NCI-H82 treated with DMSO at 0.1 percent for 48 hours (cell line): ENCODE measurements around the gene SPDEF.

Experiments used
- DNase-seq: peaks from one replicate; lab custom pipeline; 2025; ENCODE audit not compliant: unreplicated experiment; lab: John Stamatoyannopoulos, UW

Gene SPDEF

DNA sequence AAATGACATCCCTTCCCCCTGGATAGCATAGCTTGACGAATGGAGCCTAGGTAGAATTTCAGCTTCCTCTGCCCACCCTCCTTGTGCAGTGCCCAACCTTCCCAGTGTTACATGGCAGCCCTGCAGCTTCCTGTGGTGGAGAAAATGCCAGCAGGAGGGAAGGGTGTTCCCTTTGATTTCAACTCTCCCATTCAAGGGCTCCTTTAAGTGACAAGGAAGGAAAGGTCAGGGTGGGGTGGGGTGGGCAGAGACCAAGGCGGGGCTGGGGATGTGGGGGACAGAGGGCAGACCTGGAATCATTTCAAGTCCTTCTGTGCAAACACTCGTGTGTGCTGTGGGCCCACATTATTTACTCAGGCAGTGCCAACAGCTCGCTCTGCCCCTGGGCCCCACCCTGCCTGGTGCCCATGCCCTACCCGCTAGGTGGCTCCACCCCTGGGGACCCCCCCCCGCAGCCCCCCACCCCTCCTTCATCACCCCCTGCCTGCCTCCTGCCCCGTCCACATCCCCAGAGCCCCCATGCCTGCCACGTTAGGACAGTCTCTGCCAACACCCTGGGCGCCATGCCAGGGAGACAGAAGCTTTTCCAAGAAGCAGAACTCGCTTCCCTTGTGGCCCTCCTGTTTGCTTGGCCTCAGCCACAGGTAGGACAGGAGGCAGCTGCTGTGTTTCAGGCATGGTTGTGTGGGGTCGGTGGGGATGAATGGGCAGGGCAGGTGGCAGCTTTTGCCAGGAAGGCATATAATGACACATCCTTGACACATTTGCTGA is 9.4 kb downstream of the SPDEF start:
- no peak for DNase-seq

DNA sequence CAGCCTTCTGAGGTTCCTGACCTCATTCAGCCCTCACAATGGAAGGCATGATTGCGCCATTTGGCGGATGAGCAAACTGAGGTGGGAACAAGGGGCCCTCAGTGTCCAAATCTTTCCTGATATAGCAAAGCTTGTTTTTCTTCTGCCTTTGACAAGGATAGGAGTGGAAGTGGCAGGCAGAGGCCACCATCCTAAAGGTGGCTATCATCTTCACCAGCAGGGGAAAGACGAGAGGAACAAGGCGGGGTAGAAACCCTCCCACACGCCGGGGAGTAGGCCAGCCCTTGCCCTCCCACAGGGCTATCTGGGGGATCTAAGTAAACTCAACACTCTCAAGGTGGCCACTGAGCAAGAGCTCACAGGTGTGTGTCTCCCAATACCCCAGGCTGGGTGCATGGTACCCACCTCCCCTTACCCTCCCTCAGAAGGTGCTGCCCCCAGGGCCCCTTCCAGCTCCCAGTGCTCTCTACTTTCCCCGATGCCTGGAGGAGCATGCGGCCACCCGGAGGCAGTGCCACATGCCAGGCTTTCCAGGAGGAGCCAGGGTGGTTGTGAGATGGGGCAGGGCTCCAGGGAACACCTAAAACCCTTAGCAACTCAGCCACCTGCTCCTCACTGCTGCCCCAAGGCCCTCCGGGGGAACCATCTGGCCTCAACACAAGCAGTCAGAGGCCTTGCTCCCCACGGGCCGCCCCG is 11.2 kb downstream of the SPDEF start:
- DNase-seq = peak; percentile 30

DNA sequence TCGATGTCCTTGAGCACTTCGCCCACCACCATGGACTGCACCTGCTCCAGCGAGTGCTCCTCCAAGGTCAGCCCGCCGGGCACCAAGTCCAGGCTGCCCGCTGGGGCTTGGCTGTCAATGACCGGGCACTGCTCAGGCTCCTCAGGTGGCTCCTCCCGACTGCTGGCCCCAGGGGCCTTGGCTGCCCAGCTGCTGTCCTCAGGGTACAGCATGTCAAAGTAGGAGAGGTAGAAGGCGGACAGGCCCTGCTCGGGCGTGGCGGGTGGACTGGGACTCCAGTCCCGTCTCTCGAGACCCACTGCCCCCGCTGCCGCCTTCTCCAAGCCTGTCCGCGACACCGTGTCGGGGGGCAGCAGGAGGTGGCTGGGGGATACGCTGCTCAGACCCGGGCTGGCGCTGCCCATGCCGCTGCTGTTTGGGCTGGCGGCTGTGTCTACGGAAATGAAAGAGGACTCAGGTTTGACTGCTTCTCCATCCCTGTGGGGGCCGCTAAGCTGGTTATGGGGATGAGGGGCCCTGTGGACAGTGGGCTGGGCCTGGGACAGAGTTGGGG is 12.0 kb downstream of the SPDEF start:
- DNase-seq = no peak

DNA sequence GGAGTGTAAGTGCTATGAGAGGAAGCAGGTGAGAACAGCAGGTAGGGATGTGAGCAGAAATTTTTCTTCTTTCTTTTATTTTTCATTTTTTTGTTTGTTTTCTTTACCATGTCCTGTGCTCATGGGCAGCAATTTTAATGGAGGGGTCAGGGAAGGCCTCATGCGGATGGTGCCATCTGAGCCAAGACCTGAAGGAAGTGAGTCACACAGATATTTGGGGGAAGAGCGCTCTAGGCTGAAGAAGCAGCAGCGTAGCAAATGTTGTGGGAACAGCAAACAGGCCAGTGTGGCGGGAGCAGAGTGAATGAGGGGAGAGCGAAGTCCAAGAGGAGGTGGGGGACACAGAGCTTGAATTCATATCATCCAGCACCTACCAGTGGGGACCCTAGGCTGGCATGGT is 12.7 kb downstream of the SPDEF start:
- DNase-seq = no peak

DNA sequence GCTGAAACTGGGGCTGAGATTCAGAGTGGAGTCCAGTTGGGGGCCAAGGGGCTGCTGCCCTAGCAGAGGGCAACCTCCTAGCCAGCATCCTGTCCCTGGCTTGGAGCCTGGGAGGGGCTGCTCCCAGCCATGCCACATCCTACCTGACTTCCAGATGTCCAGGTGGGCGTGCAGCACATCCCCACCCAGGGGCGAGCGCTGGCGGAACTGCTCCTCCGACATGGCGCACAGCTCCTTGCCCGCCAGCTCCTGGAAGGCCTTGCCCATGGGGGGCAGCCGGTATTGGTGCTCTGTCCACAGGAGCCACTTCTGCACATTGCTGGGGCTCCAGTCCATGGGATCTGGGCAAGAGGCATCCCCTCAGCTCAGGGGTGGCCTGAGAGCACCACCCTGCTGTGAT is 15.3 kb downstream of the SPDEF start:
- no peak for DNase-seq

DNA sequence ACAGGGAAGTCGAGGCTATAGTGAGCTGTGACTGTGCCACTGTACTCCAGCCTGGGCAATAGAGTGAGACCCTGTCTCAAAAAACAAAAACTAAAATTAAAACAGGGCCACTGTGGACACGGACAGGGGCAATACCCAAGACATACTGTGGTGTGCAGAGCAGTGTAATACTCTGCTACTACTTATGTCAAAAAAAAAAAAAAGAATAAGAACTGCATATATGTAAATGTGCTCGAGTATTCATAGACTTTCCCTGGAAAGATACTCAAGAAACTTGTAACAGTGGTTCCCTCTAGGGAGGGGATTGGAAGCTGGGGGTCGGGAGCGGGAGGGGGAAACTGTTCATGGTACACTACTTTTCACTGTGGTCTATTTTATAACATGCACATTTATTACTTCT is 15.9 kb downstream of the SPDEF start:
- DNase-seq = no peak

DNA sequence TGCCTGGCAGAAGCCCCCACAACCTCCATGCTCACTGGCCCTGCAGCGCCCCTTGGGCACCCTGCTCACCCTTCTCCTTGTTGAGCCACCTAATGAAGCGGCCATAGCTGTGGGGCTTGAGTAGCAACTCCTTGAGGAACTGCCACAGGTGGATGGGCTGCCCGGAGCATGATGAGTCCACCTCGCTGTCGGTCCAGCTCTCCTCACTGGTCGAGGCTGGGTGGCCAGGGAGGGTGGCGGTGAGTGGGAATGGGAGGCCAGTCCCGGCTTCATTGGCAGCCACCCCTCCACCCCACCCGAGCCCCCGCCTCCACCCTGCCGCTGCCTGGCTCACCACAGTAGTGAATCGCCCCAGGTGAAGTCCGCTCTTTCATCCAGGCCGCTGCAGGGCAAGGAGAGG is 16.9 kb downstream of the SPDEF start:
- DNase-seq = no peak

DNA sequence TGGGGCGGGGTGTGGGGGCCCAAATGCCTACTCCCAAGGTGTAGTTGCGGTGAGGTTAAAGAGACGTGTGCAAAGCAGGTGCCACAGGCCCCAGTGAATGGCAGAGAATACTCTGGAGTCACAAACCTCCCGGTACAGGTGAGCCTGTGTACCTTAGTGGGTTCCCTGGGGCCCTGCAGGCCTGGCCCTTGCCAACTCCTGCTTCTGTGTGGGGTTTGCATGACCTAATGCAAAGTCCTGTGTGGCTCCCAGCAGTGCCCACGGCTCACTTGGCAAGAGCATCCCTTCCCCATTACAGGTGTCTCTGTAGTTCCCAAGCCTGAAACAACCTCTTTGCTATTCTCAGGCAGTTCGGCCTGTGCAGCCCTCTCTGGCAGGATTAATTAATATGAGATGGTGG is 17.5 kb downstream of the SPDEF start:
- DNase-seq = no peak

DNA sequence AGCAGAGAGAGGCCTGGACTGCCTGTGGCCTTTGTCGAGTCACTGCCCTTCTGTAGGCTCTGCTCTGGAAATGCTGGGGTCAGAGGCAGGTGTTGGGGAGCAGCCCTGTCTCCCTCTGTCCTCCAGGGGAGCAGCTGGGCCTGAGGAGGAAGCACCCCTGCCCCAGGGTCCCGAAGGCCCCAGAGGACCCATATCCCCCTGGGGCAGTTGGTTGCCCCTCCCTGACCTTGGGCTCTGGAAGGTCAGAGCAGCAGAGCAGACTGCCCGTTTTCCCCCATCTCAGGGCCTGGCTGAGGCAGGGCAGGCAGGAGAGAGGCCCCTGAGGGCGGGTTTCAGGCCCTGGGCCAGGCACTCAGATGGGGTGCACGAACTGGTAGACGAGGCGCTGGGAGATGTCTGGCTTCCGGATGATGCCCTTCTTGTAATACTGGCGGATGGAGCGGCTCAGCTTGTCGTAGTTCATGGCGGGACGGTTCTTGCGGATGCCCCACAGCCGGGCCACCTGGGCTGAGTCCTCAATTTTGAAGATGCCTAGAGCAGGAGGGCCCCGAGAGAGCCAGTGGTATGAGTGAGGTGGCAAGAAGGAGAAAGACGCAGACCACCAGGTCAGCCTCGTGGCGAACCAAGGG is 18.1 kb downstream of the SPDEF start:
- DNase-seq = no peak

DNA sequence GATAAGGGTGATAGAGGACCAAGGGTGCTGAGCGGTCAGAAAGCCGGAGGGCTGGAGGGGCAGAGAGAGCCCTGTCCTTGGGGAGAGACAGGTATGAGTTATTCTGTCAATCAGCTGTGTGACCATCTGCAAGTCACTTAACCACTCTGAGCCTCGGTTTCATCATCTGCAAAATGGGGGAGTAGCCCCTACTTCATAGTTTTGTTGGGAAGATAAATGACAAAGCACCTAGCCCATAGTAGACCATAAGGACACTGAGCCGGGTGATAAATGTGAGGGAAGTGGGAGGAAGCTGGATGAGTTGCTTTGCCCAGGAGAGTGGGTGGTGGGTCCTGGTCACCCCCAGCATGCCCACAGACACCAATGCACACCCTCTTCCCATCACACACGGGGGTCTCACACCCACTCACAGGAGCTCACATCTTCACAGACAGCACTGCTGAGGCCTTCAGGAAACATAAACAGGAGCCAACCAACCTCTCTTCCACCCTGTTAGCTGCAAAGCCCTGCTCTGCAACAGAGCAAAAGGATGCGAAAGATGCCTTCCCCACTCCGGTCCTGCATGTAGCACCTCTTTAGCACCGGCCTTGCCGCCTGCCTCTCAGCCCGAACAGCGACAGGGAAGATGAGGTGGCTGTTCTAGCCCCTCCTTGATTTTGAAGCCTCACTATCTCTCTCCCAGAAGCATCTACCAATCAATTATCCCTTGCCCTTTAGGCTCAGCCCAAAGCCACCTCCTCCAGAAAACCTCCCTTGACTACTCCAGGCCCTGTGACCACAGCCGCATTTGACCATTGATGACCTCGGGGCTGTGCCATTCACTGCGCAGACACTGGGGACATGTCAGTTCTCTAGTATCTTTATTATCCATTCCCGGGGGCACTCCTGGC is 18.9 kb downstream of the SPDEF start:
- DNase-seq = no peak

DNA sequence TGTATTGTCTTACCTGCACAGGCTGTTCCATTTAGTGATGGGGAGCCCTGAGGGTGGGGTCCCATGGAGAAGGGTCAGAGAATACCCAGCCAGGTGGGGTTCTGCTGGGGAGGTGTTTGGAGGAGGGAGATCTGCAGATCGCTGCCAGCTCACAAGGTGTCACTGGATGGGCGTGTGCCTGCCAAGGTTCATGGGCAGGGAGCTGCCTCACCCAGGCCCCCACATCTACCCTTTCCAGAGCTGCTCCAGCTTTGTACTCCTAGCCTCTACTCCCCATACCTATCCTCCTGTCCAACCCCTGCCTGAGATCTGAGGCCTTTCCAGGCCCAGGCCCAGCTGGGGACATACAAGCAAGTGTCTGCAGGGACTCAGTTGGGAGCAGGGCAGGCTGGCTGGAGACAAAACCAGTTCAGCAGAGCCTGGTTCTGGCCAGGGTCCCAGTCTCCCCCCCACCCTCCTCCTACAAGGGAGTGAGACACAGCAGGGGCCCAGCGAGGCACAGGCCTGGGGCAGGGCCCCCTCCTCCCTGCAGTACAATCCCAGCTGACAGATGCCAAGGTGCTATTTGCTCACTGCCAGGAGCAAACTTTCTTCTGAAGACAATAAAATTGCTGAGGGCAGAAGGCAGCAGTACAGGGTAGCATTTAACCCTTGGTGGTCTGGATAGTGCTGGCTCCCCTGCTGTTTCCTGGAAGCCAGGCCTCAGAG is 19.7 kb downstream of the SPDEF start:
- no peak for DNase-seq

DNA sequence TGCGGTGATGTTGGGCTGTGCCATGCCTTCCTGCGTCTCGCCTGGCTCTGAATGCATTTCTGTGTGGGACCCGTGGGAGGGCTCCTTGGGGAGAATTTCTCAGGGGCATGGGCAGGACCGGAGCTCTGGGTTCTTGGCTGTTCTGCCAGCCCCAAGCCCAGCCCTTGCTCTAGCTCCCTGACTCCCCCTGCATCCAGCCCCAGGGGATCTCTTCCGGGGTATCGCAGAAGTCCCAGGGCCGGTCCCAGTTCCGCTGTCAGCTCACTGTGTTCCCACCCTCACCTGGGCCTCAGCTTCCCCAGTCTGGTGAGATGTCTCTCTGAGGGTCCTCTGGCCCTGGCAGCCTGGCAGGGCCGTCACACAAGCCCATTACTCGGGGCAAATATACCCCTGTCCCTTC is 20.5 kb downstream of the SPDEF start:
- DNase-seq = no peak

DNA sequence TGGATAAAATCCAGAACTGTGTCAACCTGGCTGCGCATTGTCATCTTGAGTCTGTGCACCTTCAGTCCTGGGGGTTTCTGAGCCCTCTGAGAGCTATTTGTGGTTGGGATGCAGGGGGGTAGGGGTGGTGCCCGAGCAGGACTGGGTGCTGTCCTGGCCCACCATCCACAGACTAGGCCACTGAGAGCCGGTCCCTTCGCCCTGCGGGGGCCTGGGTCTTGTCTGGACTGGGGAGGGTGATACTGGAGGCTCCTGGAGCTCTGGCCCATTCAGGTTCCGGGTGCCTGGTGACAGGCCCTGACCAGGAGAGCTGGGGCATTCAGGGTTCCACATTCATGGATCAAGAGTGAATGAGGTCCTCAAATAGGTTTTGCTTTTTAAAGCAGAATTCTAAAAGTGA is 20.9 kb downstream of the SPDEF start:
- no peak for DNase-seq

DNA sequence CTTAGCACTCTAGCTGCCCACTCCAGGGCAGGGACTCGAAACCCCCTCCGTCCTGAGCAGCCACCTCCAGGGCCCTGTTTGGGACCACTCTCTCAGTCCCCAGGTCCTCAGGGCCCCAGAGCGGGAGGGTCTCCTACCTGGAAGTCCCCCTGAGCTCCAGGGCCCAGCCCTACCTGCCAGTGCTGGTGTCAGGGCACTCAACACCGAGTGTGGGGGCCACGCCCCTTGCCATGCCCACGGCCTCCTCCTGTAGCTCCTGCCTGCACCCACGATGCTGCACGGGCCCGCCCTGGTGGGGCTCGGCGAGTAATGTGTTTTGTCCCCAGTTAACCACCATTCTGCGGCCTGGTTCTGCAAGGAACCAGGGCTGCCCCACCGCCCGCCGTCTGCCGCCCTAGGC is 21.5 kb downstream of the SPDEF start:
- no peak for DNase-seq

DNA sequence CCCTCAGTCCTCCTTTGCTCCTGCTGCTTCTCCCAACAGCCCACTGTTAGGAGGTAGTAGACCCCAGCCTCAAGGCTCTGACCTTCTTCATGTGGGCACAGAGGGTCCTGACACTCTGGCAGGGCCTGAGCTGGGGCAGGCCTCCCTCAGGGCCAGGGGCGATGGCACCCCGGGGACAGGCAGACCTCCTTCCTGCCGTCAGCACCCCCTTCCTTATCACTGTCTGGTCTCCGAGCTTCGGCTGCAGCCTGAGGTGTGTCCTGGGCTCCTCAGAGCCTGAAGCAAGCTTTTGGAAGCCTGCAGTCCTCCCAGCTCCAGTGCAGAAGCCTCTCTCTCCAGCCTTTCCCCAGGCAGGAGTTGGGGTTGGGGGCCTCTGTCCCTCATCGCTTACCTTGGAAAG is 22.0 kb downstream of the SPDEF start:
- no peak for DNase-seq

DNA sequence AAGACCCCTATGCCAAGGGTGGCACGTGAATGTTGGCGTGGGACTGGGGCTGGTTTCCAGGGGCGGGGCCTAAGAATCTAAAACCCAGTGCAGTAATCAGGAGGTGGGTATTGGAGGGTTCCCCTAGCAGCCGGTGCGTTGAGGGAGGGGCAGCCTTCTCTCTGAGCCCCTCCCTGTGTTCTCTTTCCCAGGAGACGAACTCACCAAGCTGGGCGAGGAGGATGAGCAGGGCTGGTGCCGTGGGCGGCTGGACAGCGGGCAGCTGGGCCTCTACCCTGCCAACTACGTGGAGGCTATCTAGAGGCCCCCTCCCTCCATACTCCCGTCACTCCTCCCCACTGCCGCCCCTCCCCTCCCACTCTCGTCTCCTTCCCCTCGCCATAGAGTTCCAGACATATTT is 23.9 kb downstream of the SPDEF start:
- DNase-seq = no peak

DNA sequence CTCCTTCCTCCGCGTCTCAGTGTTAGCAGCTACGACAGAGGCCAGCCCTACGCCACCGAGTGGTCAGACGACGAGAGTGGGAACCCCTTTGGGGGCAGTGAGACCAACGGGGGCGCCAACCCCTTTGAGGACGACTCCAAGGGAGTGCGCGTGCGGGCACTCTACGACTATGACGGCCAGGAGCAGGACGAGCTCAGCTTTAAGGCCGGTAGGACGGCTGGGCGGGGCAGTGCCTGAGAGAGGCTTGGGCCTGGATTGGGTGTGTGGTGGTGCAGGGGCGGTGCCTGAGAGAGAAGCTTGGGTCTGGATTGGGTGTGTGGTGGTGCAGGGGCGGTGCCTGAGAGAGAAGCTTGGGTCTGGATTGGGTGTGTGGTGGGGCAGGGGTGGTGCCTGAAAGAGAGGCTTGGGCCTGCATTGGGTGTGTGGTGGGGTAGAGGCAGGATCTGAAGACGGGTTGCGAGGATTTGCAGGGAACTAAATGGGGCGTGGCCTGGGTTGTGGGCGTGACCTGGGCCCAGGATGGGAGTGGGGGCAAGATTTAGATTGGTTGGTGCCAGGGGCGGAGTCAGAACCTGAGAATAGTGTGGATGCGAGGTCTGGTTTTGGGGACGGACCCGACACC is 24.4 kb downstream of the SPDEF start:
- no peak for DNase-seq

DNA sequence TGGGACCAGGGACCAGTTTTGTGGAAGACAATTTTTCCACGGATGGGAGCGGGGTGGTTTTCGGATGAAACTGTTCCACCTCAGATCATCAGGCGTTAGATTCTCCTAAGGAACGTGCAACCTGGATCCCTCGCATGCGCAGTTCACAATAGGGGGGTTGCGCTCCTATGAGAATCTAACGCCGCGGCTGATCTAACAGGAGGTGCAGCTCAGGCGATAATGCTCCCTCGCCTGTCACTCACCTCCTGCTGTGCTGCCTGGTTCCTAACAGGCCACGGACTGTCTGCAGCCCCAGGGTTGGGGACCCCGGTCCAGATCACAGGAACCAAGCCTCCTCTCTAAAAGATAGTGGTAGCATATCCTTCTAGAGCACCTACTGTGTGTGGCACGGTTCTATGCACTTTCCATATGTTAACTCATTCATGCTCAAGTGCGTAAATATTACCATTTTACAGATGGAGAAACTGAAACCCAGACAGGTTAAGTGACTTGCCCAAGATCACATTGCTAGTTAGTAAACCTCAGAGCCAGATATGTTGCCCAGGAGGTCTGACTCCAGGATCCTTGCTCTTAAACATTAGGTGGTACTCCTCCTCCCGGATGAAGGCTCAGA is 25.3 kb downstream of the SPDEF start:
- no peak for DNase-seq

DNA sequence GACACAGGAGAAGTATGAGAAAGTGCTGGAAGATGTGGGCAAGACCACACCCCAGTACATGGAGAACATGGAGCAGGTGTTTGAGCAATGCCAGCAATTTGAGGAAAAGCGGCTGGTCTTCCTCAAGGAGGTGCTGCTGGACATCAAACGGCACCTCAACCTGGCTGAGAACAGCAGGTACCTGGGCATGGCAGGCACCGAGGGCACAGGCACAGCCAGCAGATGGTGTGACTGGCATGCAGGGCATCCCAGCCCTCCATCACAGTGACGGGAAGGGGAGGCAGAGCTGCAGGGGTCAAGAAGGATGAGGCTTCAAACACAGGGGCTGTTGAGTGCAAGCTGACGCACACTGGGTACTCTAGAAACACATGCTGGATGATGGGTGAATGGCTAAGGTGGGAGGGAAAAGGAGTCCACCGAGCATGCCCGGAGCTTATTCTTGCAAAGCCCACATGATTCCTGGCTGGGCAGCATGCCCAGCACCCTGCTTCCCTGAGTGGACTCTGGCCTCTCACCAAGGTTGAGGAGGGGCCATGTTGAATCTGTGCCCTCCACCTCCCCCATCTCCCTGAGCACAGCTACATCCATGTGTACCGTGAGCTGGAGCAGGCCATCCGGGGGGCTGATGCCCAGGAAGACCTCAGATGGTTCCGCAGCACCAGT is 26.3 kb downstream of the SPDEF start:
- DNase-seq = no peak
